ENCODE measurements around the gene ACER3. TPM values are rescaled to one million over a fixed set of nuclear protein-coding genes. Genes with fewer than 3 reads are reported as not detected.
"Not testable (repeated sequence)": the region's sequence is repeated elsewhere in the genome, so short reads cannot be mapped to it uniquely, and the experiment has no call there.

Gene ACER3
- total RNA-seq, 1 experiment from 2014 or later: 31.0 TPM

- DNase-seq (ENCODE audit: low spot score): no peak
- ChIA-PET CTCF (no interaction called here), POLR2A (ENCODE audit: low non-redundant PET) (no interaction called here)
- Histone ChIP-seq H3K36me3 (ENCODE audit: insufficient read depth, low read length, poor library complexity, severe bottlenecking) (no peaks in the 10 kb centered on the region), H3K9me3 (ENCODE audit: low read depth, low read length, poor library complexity, severe bottlenecking) (no peaks in the 10 kb centered on the region), H3K27ac (ENCODE audit: low read depth, low read length, poor library complexity, severe bottlenecking) (no peak overlapping the region), H3K4me3 (ENCODE audit: low read depth, low read length, poor library complexity, severe bottlenecking) (no peak overlapping the region), H3K4me1 (ENCODE audit: insufficient read depth, low read length, poor library complexity, severe bottlenecking) (no peaks in the 10 kb centered on the region), H3K27me3 (replicated peaks; ENCODE audit: insufficient read depth, low read depth, low read length, poor library complexity) (no peaks in the 10 kb centered on the region)
- intact Hi-C loops (cut with micrococcal nuclease; ENCODE audit: unreplicated experiment): loop anchor here (2.0 kb wide), 1 partner anchor 34 kb away; no protein-coding TSS in a partner anchor
- TF ChIP-seq EZH2 (IDR thresholded peaks at IDR 0.05; ENCODE audit: borderline replicate concordance, low read depth, low read length, poor library complexity, severe bottlenecking) (no peak), CTCF (conservative IDR thresholded peaks at IDR 0.05; ENCODE audit: low read depth, low read length) (no peak)
- no TSS peak for BruUV-seq (replicated peaks)
Observed at GRCh38 chr11:76897233-76897632, 36.5 kb downstream of the ACER3 start.

- no peak for DNase-seq (ENCODE audit: low spot score)
Observed at GRCh38 chr11:76901144-76901543, 40.4 kb downstream of the ACER3 start.

GRCh38 chr11:76901622-76902021, 40.9 kb downstream of the ACER3 start:
- CTCF ChIA-PET; H3K36me3 ChIP-seq (ENCODE audit: insufficient read depth, low read length, poor library complexity, severe bottlenecking); H3K27ac ChIP-seq (ENCODE audit: low read depth, low read length, poor library complexity, severe bottlenecking); intact Hi-C loops (cut with micrococcal nuclease; ENCODE audit: unreplicated experiment); DNase-seq (ENCODE audit: low spot score); H3K4me3 ChIP-seq (ENCODE audit: low read depth, low read length, poor library complexity, severe bottlenecking); BruUV-seq (replicated peaks); H3K4me1 ChIP-seq (ENCODE audit: insufficient read depth, low read length, poor library complexity, severe bottlenecking); H3K9me3 ChIP-seq (ENCODE audit: low read depth, low read length, poor library complexity, severe bottlenecking); H3K27me3 ChIP-seq (replicated peaks; ENCODE audit: insufficient read depth, low read depth, low read length, poor library complexity): not testable (repeated sequence)
- POLR2A ChIA-PET (ENCODE audit: low non-redundant PET): interaction anchor here (0.7 kb wide), 1 partner anchor 96 kb away, joined by 6 read pairs; no protein-coding TSS in a partner anchor

More at GRCh38 chr11:76901144-76901543, 40.4 kb downstream of the ACER3 start:
- H3K27ac ChIP-seq (ENCODE audit: low read depth, low read length, poor library complexity, severe bottlenecking): no peak overlapping the region
- ChIA-PET CTCF (no interaction called here), POLR2A (ENCODE audit: low non-redundant PET) (interaction anchor here (0.7 kb wide), 1 partner anchor 96 kb away, joined by 6 read pairs; no protein-coding TSS in a partner anchor)
- no peaks in the 10 kb centered on the region for H3K36me3 ChIP-seq (ENCODE audit: insufficient read depth, low read length, poor library complexity, severe bottlenecking)
- no peaks in the 10 kb centered on the region for H3K27me3 ChIP-seq (replicated peaks; ENCODE audit: insufficient read depth, low read depth, low read length, poor library complexity)
- BruUV-seq (replicated peaks): no TSS peak
- H3K4me3 ChIP-seq (ENCODE audit: low read depth, low read length, poor library complexity, severe bottlenecking): no peak overlapping the region
- no peaks in the 10 kb centered on the region for H3K9me3 ChIP-seq (ENCODE audit: low read depth, low read length, poor library complexity, severe bottlenecking)
- TF ChIP-seq CTCF (conservative IDR thresholded peaks at IDR 0.05; ENCODE audit: low read depth, low read length): no peak
- TF ChIP-seq EZH2 (IDR thresholded peaks at IDR 0.05; ENCODE audit: borderline replicate concordance, low read depth, low read length, poor library complexity, severe bottlenecking): no peak
- H3K4me1 ChIP-seq (ENCODE audit: insufficient read depth, low read length, poor library complexity, severe bottlenecking): no peaks in the 10 kb centered on the region
- intact Hi-C loops (cut with micrococcal nuclease; ENCODE audit: unreplicated experiment): no loop called here
